GM12865 (cell line): Measurements from ENCODE around the gene SPINK4.

Source experiments
- DNase-seq: peaks from one replicate; pipeline ENCODE4 v3.0.0; 2010; ENCODE audit warnings: low read depth
- H3K4me3 ChIP-seq: 2 replicates; pipeline ENCODE4 v1.5.1; 2011; ENCODE audit warnings: mild to moderate bottlenecking, low read depth, low read length, control low read depth
- TF ChIP-seq, protein P1 (sequence below): IDR thresholded peaks from 2 replicates; pipeline ENCODE4 v1.5.1; 2011; ENCODE audit warnings: low read length, control low read depth, low read depth, inconsistent platforms; ENCODE audit not compliant: insufficient read depth; ENCODE audit errors: missing control alignments

SPINK4 gene

DNA sequence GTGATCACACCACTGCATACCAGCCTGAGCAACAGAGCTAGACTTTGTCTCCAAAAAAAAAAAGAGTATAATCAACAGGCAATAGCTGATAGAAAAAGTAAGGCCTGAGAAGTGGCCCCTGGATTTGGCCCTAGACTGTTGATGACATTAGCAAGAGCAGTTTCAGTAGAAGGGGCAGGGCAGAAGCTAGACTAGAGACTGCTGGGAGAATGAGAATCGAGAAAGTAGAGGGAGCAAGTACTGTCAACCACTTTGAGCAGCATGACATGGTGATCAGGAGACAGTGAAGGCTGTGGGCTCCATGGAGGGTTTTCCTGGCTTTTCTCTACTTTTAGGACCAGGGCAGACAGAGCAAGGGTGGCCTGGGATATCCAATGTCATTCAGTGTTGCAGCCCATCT is 37.9 kb upstream of the SPINK4 start:
- peak; percentile 61 for DNase-seq
- TF ChIP-seq, protein P1, sequence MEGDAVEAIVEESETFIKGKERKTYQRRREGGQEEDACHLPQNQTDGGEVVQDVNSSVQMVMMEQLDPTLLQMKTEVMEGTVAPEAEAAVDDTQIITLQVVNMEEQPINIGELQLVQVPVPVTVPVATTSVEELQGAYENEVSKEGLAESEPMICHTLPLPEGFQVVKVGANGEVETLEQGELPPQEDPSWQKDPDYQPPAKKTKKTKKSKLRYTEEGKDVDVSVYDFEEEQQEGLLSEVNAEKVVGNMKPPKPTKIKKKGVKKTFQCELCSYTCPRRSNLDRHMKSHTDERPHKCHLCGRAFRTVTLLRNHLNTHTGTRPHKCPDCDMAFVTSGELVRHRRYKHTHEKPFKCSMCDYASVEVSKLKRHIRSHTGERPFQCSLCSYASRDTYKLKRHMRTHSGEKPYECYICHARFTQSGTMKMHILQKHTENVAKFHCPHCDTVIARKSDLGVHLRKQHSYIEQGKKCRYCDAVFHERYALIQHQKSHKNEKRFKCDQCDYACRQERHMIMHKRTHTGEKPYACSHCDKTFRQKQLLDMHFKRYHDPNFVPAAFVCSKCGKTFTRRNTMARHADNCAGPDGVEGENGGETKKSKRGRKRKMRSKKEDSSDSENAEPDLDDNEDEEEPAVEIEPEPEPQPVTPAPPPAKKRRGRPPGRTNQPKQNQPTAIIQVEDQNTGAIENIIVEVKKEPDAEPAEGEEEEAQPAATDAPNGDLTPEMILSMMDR = no peak
- H3K4me3 ChIP-seq = no peak overlapping the region

- no peak overlapping the region for H3K4me3 ChIP-seq
- TF ChIP-seq, protein P1 = no peak
- peak; percentile 87 for DNase-seq
These were observed 37.3 kb upstream of the SPINK4 start for GRCh38 chr9:33202552-33203201.

DNA sequence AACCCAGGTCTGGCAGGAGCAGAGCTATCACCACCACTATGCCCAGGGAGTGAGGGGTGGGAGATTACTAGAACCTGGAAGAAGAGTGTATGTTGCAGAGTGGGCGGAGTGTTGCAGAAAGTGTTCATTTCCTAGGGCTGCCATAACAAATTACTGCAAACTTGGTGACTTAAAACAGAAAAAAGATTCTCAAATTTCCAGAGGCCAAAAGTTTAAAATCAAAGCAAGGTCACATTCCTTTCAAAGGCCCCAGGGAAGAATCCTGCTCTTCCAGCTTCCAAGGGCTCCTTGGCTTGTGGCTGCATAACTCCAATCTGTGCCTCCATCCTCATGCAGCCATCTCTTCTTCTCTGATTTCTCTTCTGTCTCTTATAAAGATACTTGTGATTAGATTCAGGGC is 30.6 kb upstream of the SPINK4 start:
- no peak overlapping the region for H3K4me3 ChIP-seq
- TF ChIP-seq, protein P1 = no peak
- DNase-seq = no peak

GRCh38 chr9:33210006-33210715 is 29.8 kb upstream of the SPINK4 start:
- no peak for DNase-seq
- TF ChIP-seq, protein P1 = no peak
- no peak overlapping the region for H3K4me3 ChIP-seq

- H3K4me3 ChIP-seq = no peak overlapping the region
- no peak for DNase-seq
- TF ChIP-seq, protein P1 = no peak
These were observed 28.1 kb upstream of the SPINK4 start for GRCh38 chr9:33211695-33212393.

DNA sequence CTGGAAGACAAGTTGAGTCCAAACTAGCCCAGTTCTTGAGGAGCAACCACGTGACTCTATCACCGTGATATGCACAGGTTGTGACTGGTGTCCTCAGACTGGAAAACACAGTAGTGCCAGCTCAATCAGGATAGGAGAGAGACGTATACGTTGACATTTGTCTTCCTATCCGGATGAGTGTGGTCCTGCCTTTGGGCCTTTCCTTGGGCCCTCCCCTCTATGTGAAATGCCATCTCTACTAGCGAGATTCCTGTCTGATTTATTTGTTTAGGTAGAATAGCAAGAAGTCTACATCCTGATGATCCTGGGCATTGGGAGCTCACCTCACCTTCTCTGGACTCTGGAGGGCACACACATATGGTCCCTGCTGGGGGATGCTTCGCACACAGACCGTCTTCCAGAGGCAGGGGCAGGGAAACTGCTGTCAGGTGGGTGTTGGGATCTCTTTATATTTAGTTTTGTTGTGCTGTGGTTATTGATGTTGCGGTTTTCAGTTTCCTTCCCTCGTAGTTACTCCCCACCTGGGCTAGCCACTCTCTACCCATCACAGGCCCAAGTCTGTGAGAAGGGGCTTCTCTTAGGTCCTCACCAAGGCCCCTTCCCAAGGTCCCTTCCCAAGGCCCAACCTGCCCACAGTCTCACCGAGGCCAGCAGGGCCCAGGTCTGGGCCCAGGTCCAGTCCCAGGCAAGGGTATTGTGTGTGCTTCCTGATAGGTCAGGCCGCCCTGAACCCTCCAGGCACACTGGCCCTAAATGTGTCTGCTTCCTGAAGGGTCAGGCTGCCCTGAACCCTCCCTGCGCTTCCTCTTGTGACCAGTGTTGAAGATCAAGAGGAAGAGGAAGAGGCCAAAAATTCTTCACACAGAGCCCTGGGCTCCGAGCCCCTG is 19.0 kb upstream of the SPINK4 start:
- TF ChIP-seq, protein P1 = no peak
- DNase-seq = no peak
- H3K4me3 ChIP-seq = no peak overlapping the region
